Activated naive CD4-positive, alpha-beta T cell treated with anti-CD3 and anti-CD28 coated beads, Interleukin-2, amount 10 ng/mL, durations not matched to agents 7 days and 5 days (primary cell): Measurements from ENCODE around the gene RNF222.
A peak's percentile ranks its signal among the peaks of the same experiment; 100 is the strongest.
"Not testable (repeated sequence)": the region's sequence is repeated elsewhere in the genome, so short reads cannot be mapped to it uniquely, and the experiment has no call there.

ENCODE experiments used
- CTCF ChIA-PET: fragments of 350-600 bp; sonication (Branson Sonifier 250); formaldehyde crosslinking; loops from one replicate; lab custom pipeline; 2021; ENCODE audit warnings: antibody characterized with exemption; lab: Charles Lee
- DNase-seq: peaks from one replicate; pipeline ENCODE4 v3.0.0-alpha.2; 2020
- H3K27ac Mint-ChIP-seq: one replicate; pipeline ENCODE4 v1.8.0; 2021; ENCODE audit warnings: mild to moderate bottlenecking, moderate library complexity, mixed read lengths
- H3K27me3 Mint-ChIP-seq: one replicate; pipeline ENCODE4 v1.8.0; 2021; ENCODE audit warnings: mild to moderate bottlenecking, mixed read lengths
- H3K36me3 Mint-ChIP-seq: one replicate; pipeline ENCODE4 v1.8.0; 2021; ENCODE audit warnings: mixed read lengths
- H3K4me1 Mint-ChIP-seq: one replicate; pipeline ENCODE4 v1.8.0; 2021; ENCODE audit warnings: mixed read lengths
- H3K4me3 Mint-ChIP-seq: one replicate; pipeline ENCODE4 v1.8.0; 2021; ENCODE audit warnings: mild to moderate bottlenecking, moderate library complexity, mixed read lengths
- H3K9me3 Mint-ChIP-seq: one replicate; pipeline ENCODE4 v1.8.0; 2021; ENCODE audit warnings: mixed read lengths

The RNF222 gene

GRCh38 chr17:8362651-8363332 lies 34.8 kb downstream of the RNF222 start:
- no peaks in the 10 kb centered on the region for H3K9me3 Mint-ChIP-seq
- CTCF ChIA-PET, result no interaction called here
- H3K27me3 Mint-ChIP-seq, result no peaks in the 10 kb centered on the region
- H3K27ac Mint-ChIP-seq, result no peak overlapping the region
- peaks cover 6% of the 10 kb centered on the region for H3K4me1 Mint-ChIP-seq
- no peak overlapping the region for H3K4me3 Mint-ChIP-seq
- no peak for DNase-seq
- no peaks in the 10 kb centered on the region for H3K36me3 Mint-ChIP-seq

- H3K4me1 Mint-ChIP-seq, result peaks cover 6% of the 10 kb centered on the region
- H3K9me3 Mint-ChIP-seq, result no peaks in the 10 kb centered on the region
- no peak for DNase-seq
- no peak overlapping the region for H3K27ac Mint-ChIP-seq
- no peaks in the 10 kb centered on the region for H3K36me3 Mint-ChIP-seq
- CTCF ChIA-PET, result interaction anchor here (0.9 to 1.1 kb wide), 2 partner anchors 31 to 301 kb away, joined by 3 read pairs; no protein-coding TSS in a partner anchor
- no peak overlapping the region for H3K4me3 Mint-ChIP-seq
- no peaks in the 10 kb centered on the region for H3K27me3 Mint-ChIP-seq
Measured at GRCh38 chr17:8360751-8361150, 36.9 kb downstream of the RNF222 start.

- no peak overlapping the region for H3K4me3 Mint-ChIP-seq
- DNase-seq, result no peak
- CTCF ChIA-PET, result interaction anchor here (0.9 kb wide), 1 partner anchor 30 kb away, joined by 3 read pairs; no protein-coding TSS in a partner anchor
Measured at GRCh38 chr17:8360260-8360659, 37.4 kb downstream of the RNF222 start.

GRCh38 chr17:8359769-8360168 lies 37.9 kb downstream of the RNF222 start:
- no peak for DNase-seq
- Mint-ChIP-seq H3K4me3 (no peak overlapping the region), H3K27ac (peak overlapping the region; percentile 3), H3K27me3 (no peaks in the 10 kb centered on the region), H3K4me1 (peaks cover 6% of the 10 kb centered on the region), H3K36me3 (no peaks in the 10 kb centered on the region), H3K9me3 (no peaks in the 10 kb centered on the region)
- CTCF ChIA-PET, result no interaction called here

More at GRCh38 chr17:8360260-8360659, 37.4 kb downstream of the RNF222 start:
- Mint-ChIP-seq H3K4me1 (peaks cover 6% of the 10 kb centered on the region), H3K36me3 (no peaks in the 10 kb centered on the region), H3K27me3 (no peaks in the 10 kb centered on the region), H3K9me3 (no peaks in the 10 kb centered on the region), H3K27ac (no peak overlapping the region)

- Mint-ChIP-seq H3K27ac (no peak overlapping the region), H3K27me3 (no peaks in the 10 kb centered on the region), H3K4me3 (no peak overlapping the region), H3K4me1 (peaks cover 6% of the 10 kb centered on the region), H3K9me3 (no peaks in the 10 kb centered on the region), H3K36me3 (no peaks in the 10 kb centered on the region)
- DNase-seq, result no peak
- CTCF ChIA-PET, result no interaction called here
Measured at GRCh38 chr17:8357910-8358309, 39.7 kb downstream of the RNF222 start.

GRCh38 chr17:8354236-8354635 lies 43.4 kb downstream of the RNF222 start:
- CTCF ChIA-PET, result no interaction called here
- no peaks in the 10 kb centered on the region for H3K9me3 Mint-ChIP-seq
- no peaks in the 10 kb centered on the region for H3K36me3 Mint-ChIP-seq
- H3K4me3 Mint-ChIP-seq, result no peak overlapping the region
- no peak for DNase-seq
- H3K4me1 Mint-ChIP-seq, result no peaks in the 10 kb centered on the region
- H3K27ac Mint-ChIP-seq, result no peak overlapping the region
- peaks cover 4% of the 10 kb centered on the region for H3K27me3 Mint-ChIP-seq

- H3K36me3 Mint-ChIP-seq, result no peaks in the 10 kb centered on the region
- CTCF ChIA-PET, result no interaction called here
- DNase-seq, result no peak
- no peaks in the 10 kb centered on the region for H3K4me1 Mint-ChIP-seq
- H3K27ac Mint-ChIP-seq, result no peak overlapping the region
- no peaks in the 10 kb centered on the region for H3K9me3 Mint-ChIP-seq
- peaks cover 4% of the 10 kb centered on the region for H3K27me3 Mint-ChIP-seq
- H3K4me3 Mint-ChIP-seq, result no peak overlapping the region
Measured at GRCh38 chr17:8353736-8354135, 43.9 kb downstream of the RNF222 start.

GRCh38 chr17:8350339-8350738 lies 47.3 kb downstream of the RNF222 start:
- peaks cover 33% of the 10 kb centered on the region for H3K27me3 Mint-ChIP-seq
- no peak overlapping the region for H3K27ac Mint-ChIP-seq
- H3K4me1 Mint-ChIP-seq, result no peaks in the 10 kb centered on the region
- DNase-seq, result no peak
- H3K36me3 Mint-ChIP-seq, result no peaks in the 10 kb centered on the region
- CTCF ChIA-PET, result no interaction called here
- H3K9me3 Mint-ChIP-seq, result no peaks in the 10 kb centered on the region
- no peak overlapping the region for H3K4me3 Mint-ChIP-seq

GRCh38 chr17:8347001-8347400 lies 50.6 kb downstream of the RNF222 start:
- DNase-seq, H3K36me3 Mint-ChIP-seq, H3K4me3 Mint-ChIP-seq, H3K9me3 Mint-ChIP-seq, H3K27ac Mint-ChIP-seq, H3K4me1 Mint-ChIP-seq: not testable (repeated sequence)
- CTCF ChIA-PET, result interaction anchor here (1.4 to 2.3 kb wide), 2 partner anchors 30 to 273 kb away, joined by 3 to 5 read pairs; partner anchors contain the start of gene KRABD2
- peaks cover 40% of the 10 kb centered on the region for H3K27me3 Mint-ChIP-seq

GRCh38 chr17:8345951-8346665 lies 51.5 kb downstream of the RNF222 start:
- Mint-ChIP-seq H3K27me3 (peaks cover 40% of the 10 kb centered on the region), H3K36me3 (no peaks in the 10 kb centered on the region), H3K27ac (no peak overlapping the region), H3K4me3 (no peak overlapping the region), H3K4me1 (no peaks in the 10 kb centered on the region), H3K9me3 (no peaks in the 10 kb centered on the region)
- DNase-seq, result no peak
- CTCF ChIA-PET, result interaction anchor here (1.4 to 2.3 kb wide), 2 partner anchors 31 to 273 kb away, joined by 3 to 5 read pairs; partner anchors contain the start of gene KRABD2

- DNase-seq, result no peak
- Mint-ChIP-seq H3K36me3 (no peaks in the 10 kb centered on the region), H3K27me3 (peaks cover 41% of the 10 kb centered on the region), H3K4me1 (no peaks in the 10 kb centered on the region), H3K4me3 (no peak overlapping the region), H3K9me3 (no peaks in the 10 kb centered on the region), H3K27ac (no peak overlapping the region)
- CTCF ChIA-PET, result interaction anchor here (2.3 kb wide), 1 partner anchor 32 kb away, joined by 5 read pairs; the partner anchor contains the start of gene KRABD2
Measured at GRCh38 chr17:8345052-8345690, 52.5 kb downstream of the RNF222 start.

GRCh38 chr17:8341456-8341855 lies 56.2 kb downstream of the RNF222 start:
- H3K27me3 Mint-ChIP-seq, result peaks cover 35% of the 10 kb centered on the region
- H3K9me3 Mint-ChIP-seq, result no peaks in the 10 kb centered on the region
- no peak overlapping the region for H3K27ac Mint-ChIP-seq
- CTCF ChIA-PET, result interaction anchor here (1.2 kb wide), 1 partner anchor 10 kb away, joined by 4 read pairs; no protein-coding TSS in a partner anchor
- no peak overlapping the region for H3K4me3 Mint-ChIP-seq
- peaks cover 10% of the 10 kb centered on the region for H3K4me1 Mint-ChIP-seq
- no peaks in the 10 kb centered on the region for H3K36me3 Mint-ChIP-seq
- DNase-seq, result no peak
